B cell (primary cell): Measurements from ENCODE around the gene BNIP3. TPM values are rescaled to one million over a fixed set of nuclear protein-coding genes. Genes with fewer than 3 reads are reported as not detected.

ENCODE experiments used
- ATAC-seq: fragments of 200-7000 bp; cut with Tn5 transposase; one replicate; pipeline ENCODE4 v1.10.0; 2021; ENCODE audit warnings: low read depth, mild to moderate bottlenecking, moderate number of reproducible peaks, moderate library complexity
- CTCF ChIA-PET: fragments of 350-600 bp; sonication (Branson Sonifier 250); formaldehyde crosslinking; loops from one replicate; lab custom pipeline; 2021; ENCODE audit warnings: antibody characterized with exemption, inconsistent platforms; lab: Charles Lee
- POLR2A ChIA-PET: fragments of 350-600 bp; sonication (Branson Sonifier 250); formaldehyde crosslinking; loops from one replicate; lab custom pipeline; 2021; ENCODE audit warnings: antibody characterized with exemption; lab: Charles Lee
- DNase-seq: peaks from one replicate; pipeline ENCODE4 v3.0.0; 2013
- H2AFZ ChIP-seq: 2 replicates; pipeline ENCODE4 v1.6.1; 2012; ENCODE audit warnings: mild to moderate bottlenecking, low read depth, low read length; ENCODE audit not compliant: insufficient read depth, poor library complexity, severe bottlenecking
- H3K27ac ChIP-seq, 2 donors: 1 replicate in 1 of 2; 2 replicates in 1 of 2; pipeline ENCODE4 v1.5.1; 2012 to 2013; ENCODE audit warnings: low read length in 2 of 2, mild to moderate bottlenecking in 2 of 2, moderate library complexity in 1 of 2
- H3K27me3 ChIP-seq, 4 experiments: fragments of 200-600 bp in 1 of 4; sonication (generic) in 1 of 4; replicated peaks in 1 of 4; 1 replicate in 2 of 4; 2 replicates in 2 of 4; pipeline versions ENCODE4 v1.6.1 to v1.7.0; 2013 to 2016; ENCODE audit warnings: low read length in 3 of 4, mild to moderate bottlenecking in 2 of 4, mixed read lengths in 1 of 4, moderate library complexity in 1 of 4; ENCODE audit not compliant: insufficient read depth in 4 of 4, control insufficient read depth in 3 of 4; ENCODE audit errors: control extremely low read depth in 1 of 4
- H3K36me3 ChIP-seq, 2 experiments: replicated peaks in 1 of 2; 1 replicate in 1 of 2; 2 replicates in 1 of 2; pipeline versions ENCODE4 v1.6.1 to v1.7.1; 2013; ENCODE audit warnings: low read length in 1 of 2; ENCODE audit not compliant: insufficient read depth in 2 of 2, control insufficient read depth in 1 of 2; ENCODE audit errors: control extremely low read depth in 1 of 2, extremely low read depth in 1 of 2
- H3K4me1 ChIP-seq, 2 donors: fragments of 200-600 bp in 1 of 2; sonication (generic) in 1 of 2; 1 replicate in 1 of 2; 2 replicates in 1 of 2; pipeline versions ENCODE4 v1.5.1 to v1.6.1; 2013 to 2017; ENCODE audit warnings: low read length in 2 of 2; ENCODE audit not compliant: control insufficient read depth in 2 of 2, insufficient read depth in 2 of 2
- H3K4me2 ChIP-seq: replicated peaks from 2 replicates; pipeline ENCODE3; 2012; ENCODE audit warnings: mild to moderate bottlenecking, low read depth, low read length; ENCODE audit not compliant: poor library complexity, severe bottlenecking
- H3K4me3 ChIP-seq, 5 experiments: fragments of 200-600 bp in 1 of 5; sonication (generic) in 1 of 5; 1 replicate in 3 of 5; 2 replicates in 2 of 5; pipeline versions ENCODE4 v1.5.1 to v1.7.0; 2011 to 2016; ENCODE audit warnings: low read length in 4 of 5, mild to moderate bottlenecking in 4 of 5, low read depth in 2 of 5, control low read depth in 1 of 5, moderate library complexity in 1 of 5; ENCODE audit not compliant: insufficient read depth in 1 of 5; ENCODE audit errors: control extremely low read depth in 1 of 5, extremely low read depth in 1 of 5
- H3K79me2 ChIP-seq: fragments of 200-600 bp; sonication (generic); one replicate; pipeline ENCODE4 v1.6.0; 2016; ENCODE audit warnings: low read length; ENCODE audit not compliant: control insufficient read depth, insufficient read depth
- H3K9ac ChIP-seq: fragments of 200-600 bp; sonication (generic); 2 replicates; pipeline ENCODE4 v1.6.1; 2017; ENCODE audit warnings: mild to moderate bottlenecking, low read length, moderate library complexity
- H3K9me3 ChIP-seq, 3 donors: one replicate each; pipeline versions ENCODE4 v1.6.1 to v1.7.1; 2013; ENCODE audit warnings: low read length in 2 of 3; ENCODE audit not compliant: control insufficient read depth in 2 of 3, insufficient read depth in 1 of 3; ENCODE audit errors: control extremely low read depth in 1 of 3
- H4K20me1 ChIP-seq: 2 replicates; pipeline ENCODE4 v1.6.0; 2012; ENCODE audit warnings: mild to moderate bottlenecking, low read length; ENCODE audit not compliant: insufficient read depth, control insufficient read depth, poor library complexity, severe bottlenecking
- H3K27ac Mint-ChIP-seq: one replicate; pipeline ENCODE4 v1.8.0; 2021; ENCODE audit warnings: mixed read lengths
- H3K27me3 Mint-ChIP-seq: one replicate; pipeline ENCODE4 v1.8.0; 2021; ENCODE audit warnings: mixed read lengths
- H3K4me1 Mint-ChIP-seq: one replicate; pipeline ENCODE4 v1.8.0; 2021; ENCODE audit warnings: mixed read lengths
- H3K4me3 Mint-ChIP-seq: one replicate; pipeline ENCODE4 v1.8.0; 2021; ENCODE audit warnings: mixed read lengths
- H3K9me3 Mint-ChIP-seq: one replicate; pipeline ENCODE4 v1.8.0; 2022; ENCODE audit warnings: mixed read lengths; ENCODE audit not compliant: insufficient read depth
- EZH2 ChIP-seq: IDR thresholded peaks from 2 replicates; pipeline ENCODE4 v1.6.1; 2012; ENCODE audit warnings: borderline replicate concordance, low read depth, mild to moderate bottlenecking, moderate library complexity, low read length; ENCODE audit not compliant: insufficient read depth, poor library complexity, severe bottlenecking
- WGBS: methylation state at CpG from one replicate; pipeline ENCODE4 v1.1.5; 2013; ENCODE audit warnings: missing lambda C conversion rate; ENCODE audit not compliant: insufficient coverage; 5-methylcytosine and 5-hydroxymethylcytosine counted together
- intact Hi-C: fragments of 100-400 bp; cut with micrococcal nuclease; formaldehyde crosslinking; loops from one replicate; pipeline ENCODE4 v1.10.0; 2022
- polyA plus RNA-seq: library from polyadenylated mRNA; depleted of rRNA; stranded (reverse); fragments of >200 nt; gene quantifications from 2 replicates; pipeline ENCODE4 v1.2.3, GENCODE V29; 2012
- total RNA-seq, 2 donors: library from RNA; stranded (reverse); fragments of 120-200 nt in 1 of 2; gene quantifications; 1 replicate in 1 of 2; 2 replicates in 1 of 2; pipeline versions ENCODE4 v1.2.3 to v1.2.4, GENCODE V29; 2013 to 2022
- TF ChIP-seq, protein P1 (sequence below): fragments of 200-600 bp; IDR thresholded peaks from one replicate; pipeline ENCODE4 v1.8.0; 2022; ENCODE audit warnings: antibody characterized with exemption, mild to moderate bottlenecking

Gene BNIP3
- total and polyA plus RNA-seq, 2 donors (not counting 1 experiment from before 2014, with no cell fraction given): 7.1 to 10.9 TPM

DNA sequence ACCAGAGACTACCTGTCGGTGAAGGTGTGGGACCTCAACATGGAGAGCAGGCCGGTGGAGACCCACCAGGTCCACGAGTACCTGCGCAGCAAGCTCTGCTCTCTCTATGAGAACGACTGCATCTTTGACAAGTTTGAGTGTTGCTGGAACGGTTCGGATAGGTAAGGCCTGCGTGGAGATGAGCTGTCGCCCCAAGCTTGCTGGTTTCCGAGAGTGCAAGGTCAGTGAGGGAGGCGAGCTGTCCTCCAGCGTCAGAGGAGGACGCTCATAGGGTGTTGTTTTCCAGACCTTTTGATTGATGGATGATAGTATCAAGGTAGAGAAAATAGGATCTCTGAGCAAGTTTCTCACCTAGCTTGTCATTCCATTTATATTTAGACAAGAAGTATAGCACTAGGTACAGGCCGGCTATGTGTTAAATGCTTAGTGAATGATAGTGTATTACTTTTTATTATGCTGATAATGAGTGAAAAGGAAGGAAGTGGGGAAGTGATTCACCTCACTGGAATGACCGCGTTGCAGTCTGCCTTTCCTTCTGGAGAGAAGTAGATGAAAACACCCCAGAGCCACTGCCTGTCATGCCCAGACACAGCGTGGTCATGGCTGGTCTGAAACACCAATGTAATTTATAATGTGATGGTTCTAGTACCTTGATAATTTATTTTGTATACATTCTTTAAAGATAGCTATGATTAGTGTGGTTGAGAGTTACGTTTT, 33.9 kb downstream of the BNIP3 start:
- ChIA-PET POLR2A (no interaction called here), CTCF (interaction anchor here (1.5 kb wide), 1 partner anchor 75 kb away, joined by 3 read pairs; no protein-coding TSS in a partner anchor)
- no peak overlapping the region for H2AFZ ChIP-seq
- WGBS: 99% methylated on average over 13 of the region's 18 CpGs
- no peak overlapping the region for H3K9ac ChIP-seq
- H3K36me3 ChIP-seq: peaks cover 6 to 72% of the 10 kb centered on the region in 2 experiments
- ATAC-seq (no peak), DNase-seq (no peak)
- no peak overlapping the region for H3K4me3 ChIP-seq
- Mint-ChIP-seq H3K27me3 (no peaks in the 10 kb centered on the region), H3K4me1 (peaks cover 1% of the 10 kb centered on the region), H3K9me3 (no peaks in the 10 kb centered on the region), H3K4me3 (no peak overlapping the region), H3K27ac (no peak overlapping the region)
- peaks cover 5% of the 10 kb centered on the region for H3K79me2 ChIP-seq
- H3K4me2 ChIP-seq: no peak overlapping the region
- H3K4me1 ChIP-seq: no peaks in the 10 kb centered on the region
- H3K27me3 ChIP-seq: no peaks in the 10 kb centered on the region
- intact Hi-C loops: no loop called here
- H3K9me3 ChIP-seq: no peaks in the 10 kb centered on the region
- no peak overlapping the region for H3K27ac ChIP-seq
- TF ChIP-seq EZH2: no peak
- peaks cover 6% of the 10 kb centered on the region for H4K20me1 ChIP-seq

DNA sequence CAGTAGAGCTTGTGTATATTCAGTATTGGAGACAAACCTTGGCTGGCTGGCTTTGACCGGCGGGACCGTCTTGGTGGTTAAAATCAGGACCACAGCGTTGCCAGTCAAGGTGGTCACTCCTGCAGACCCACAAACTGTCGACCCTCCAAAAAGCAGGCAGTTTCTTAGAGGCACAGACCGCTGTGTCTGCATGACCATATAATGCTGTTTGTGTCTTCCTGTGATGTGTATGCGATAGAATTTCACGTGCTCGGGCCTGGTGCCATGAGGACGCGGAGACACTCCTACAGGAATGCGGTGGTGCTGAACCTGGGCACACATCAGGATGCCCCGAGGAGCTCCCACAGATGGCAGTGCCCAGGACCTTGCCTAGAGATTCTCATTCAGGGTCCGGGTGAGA, 34.8 kb downstream of the BNIP3 start:
- H3K4me3 ChIP-seq: no peak overlapping the region
- TF ChIP-seq, protein P1, sequence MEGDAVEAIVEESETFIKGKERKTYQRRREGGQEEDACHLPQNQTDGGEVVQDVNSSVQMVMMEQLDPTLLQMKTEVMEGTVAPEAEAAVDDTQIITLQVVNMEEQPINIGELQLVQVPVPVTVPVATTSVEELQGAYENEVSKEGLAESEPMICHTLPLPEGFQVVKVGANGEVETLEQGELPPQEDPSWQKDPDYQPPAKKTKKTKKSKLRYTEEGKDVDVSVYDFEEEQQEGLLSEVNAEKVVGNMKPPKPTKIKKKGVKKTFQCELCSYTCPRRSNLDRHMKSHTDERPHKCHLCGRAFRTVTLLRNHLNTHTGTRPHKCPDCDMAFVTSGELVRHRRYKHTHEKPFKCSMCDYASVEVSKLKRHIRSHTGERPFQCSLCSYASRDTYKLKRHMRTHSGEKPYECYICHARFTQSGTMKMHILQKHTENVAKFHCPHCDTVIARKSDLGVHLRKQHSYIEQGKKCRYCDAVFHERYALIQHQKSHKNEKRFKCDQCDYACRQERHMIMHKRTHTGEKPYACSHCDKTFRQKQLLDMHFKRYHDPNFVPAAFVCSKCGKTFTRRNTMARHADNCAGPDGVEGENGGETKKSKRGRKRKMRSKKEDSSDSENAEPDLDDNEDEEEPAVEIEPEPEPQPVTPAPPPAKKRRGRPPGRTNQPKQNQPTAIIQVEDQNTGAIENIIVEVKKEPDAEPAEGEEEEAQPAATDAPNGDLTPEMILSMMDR: no peak
- no peak for TF ChIP-seq EZH2
- H3K27me3 ChIP-seq: no peaks in the 10 kb centered on the region
- Mint-ChIP-seq H3K4me1 (peaks cover 1% of the 10 kb centered on the region), H3K27me3 (no peaks in the 10 kb centered on the region), H3K4me3 (no peak overlapping the region), H3K9me3 (no peaks in the 10 kb centered on the region), H3K27ac (no peak overlapping the region)
- H3K9ac ChIP-seq: no peak overlapping the region
- CTCF ChIA-PET: no interaction called here
- intact Hi-C loops: no loop called here
- H3K27ac ChIP-seq: no peak overlapping the region
- H2AFZ ChIP-seq: no peak overlapping the region
- ATAC-seq (no peak), DNase-seq (no peak)
- peaks cover 5% of the 10 kb centered on the region for H4K20me1 ChIP-seq
- H3K4me1 ChIP-seq: no peaks in the 10 kb centered on the region
- POLR2A ChIA-PET: no interaction called here
- peaks cover 6 to 73% of the 10 kb centered on the region in 2 experiments for H3K36me3 ChIP-seq
- H3K79me2 ChIP-seq: peaks cover 5% of the 10 kb centered on the region
- WGBS: over 99% methylated on average over 14 of the region's 14 CpGs
- no peaks in the 10 kb centered on the region for H3K9me3 ChIP-seq
- no peak overlapping the region for H3K4me2 ChIP-seq
